CD14-positive monocyte (primary cell): ENCODE data around the gene MACROD2. TPM values are rescaled to one million over a fixed set of nuclear protein-coding genes. Genes with fewer than 3 reads are reported as not detected.

Source experiments
- DNase-seq, 3 donors: peaks; one replicate each; pipeline ENCODE4 v3.0.0-alpha.2; 2011 to 2022
- H2AFZ ChIP-seq: 2 replicates; pipeline ENCODE4 v1.6.0; 2012; ENCODE audit warnings: mild to moderate bottlenecking, low read depth, low read length, inconsistent platforms; ENCODE audit not compliant: insufficient read depth, poor library complexity, severe bottlenecking
- H3K27ac ChIP-seq, 2 donors: 1 replicate in 1 of 2; 2 replicates in 1 of 2; pipeline ENCODE4 v1.5.1; 2012 to 2013; ENCODE audit warnings: low read length in 2 of 2, control low read depth in 1 of 2, inconsistent platforms in 1 of 2, low read depth in 1 of 2, mild to moderate bottlenecking in 1 of 2
- H3K27me3 ChIP-seq, 2 donors: one replicate each; pipeline versions ENCODE4 v1.6.0 to v1.6.1; 2011 to 2013; ENCODE audit warnings: low read length in 2 of 2; ENCODE audit not compliant: control insufficient read depth in 2 of 2, insufficient read depth in 2 of 2
- H3K36me3 ChIP-seq, 2 donors: replicated peaks in 1 of 2; 1 replicate in 1 of 2; 2 replicates in 1 of 2; pipeline versions ENCODE4 v1.5.1 to v1.6.1; 2012 to 2013; ENCODE audit warnings: low read length in 2 of 2, control low read depth in 1 of 2, inconsistent platforms in 1 of 2, mild to moderate bottlenecking in 1 of 2; ENCODE audit not compliant: insufficient read depth in 2 of 2, control insufficient read depth in 1 of 2
- H3K4me1 ChIP-seq, 2 donors: 1 replicate in 1 of 2; 2 replicates in 1 of 2; pipeline versions ENCODE4 v1.5.1 to v1.6.1; 2012 to 2013; ENCODE audit warnings: low read length in 2 of 2, control low read depth in 1 of 2, inconsistent platforms in 1 of 2, mild to moderate bottlenecking in 1 of 2, moderate library complexity in 1 of 2; ENCODE audit not compliant: insufficient read depth in 2 of 2, control insufficient read depth in 1 of 2
- H3K4me2 ChIP-seq: replicated peaks from 2 replicates; pipeline ENCODE3; 2012; ENCODE audit warnings: low read length, moderate library complexity, mild to moderate bottlenecking; ENCODE audit not compliant: poor library complexity, severe bottlenecking; ENCODE audit errors: extremely low read depth
- H3K4me3 ChIP-seq, 3 experiments: fragments of 200-600 bp in 1 of 3; sonication (generic) in 1 of 3; replicated peaks in 1 of 3; 1 replicate in 2 of 3; 2 replicates in 1 of 3; pipeline ENCODE4 v1.5.1; 2011 to 2013; ENCODE audit warnings: low read length in 3 of 3, mild to moderate bottlenecking in 3 of 3, control low read depth in 2 of 3, low read depth in 2 of 3, inconsistent platforms in 1 of 3, moderate library complexity in 1 of 3
- H3K79me2 ChIP-seq: 2 replicates; pipeline ENCODE4 v1.6.0; 2012; ENCODE audit warnings: mild to moderate bottlenecking, control low read depth, inconsistent platforms, low read length, moderate library complexity; ENCODE audit not compliant: insufficient read depth
- H3K9ac ChIP-seq: 2 replicates; pipeline ENCODE4 v1.6.0; 2017; ENCODE audit warnings: low read length, mild to moderate bottlenecking; ENCODE audit not compliant: insufficient read depth, poor library complexity, severe bottlenecking
- H3K9me3 ChIP-seq, 2 donors: replicated peaks in 1 of 2; 1 replicate in 1 of 2; 2 replicates in 1 of 2; pipeline versions ENCODE4 v1.5.1 to v1.6.1; 2012 to 2013; ENCODE audit warnings: low read length in 2 of 2, control low read depth in 1 of 2; ENCODE audit not compliant: control insufficient read depth in 1 of 2, insufficient read depth in 1 of 2
- H4K20me1 ChIP-seq: 2 replicates; pipeline ENCODE4 v1.6.0; 2012; ENCODE audit warnings: mild to moderate bottlenecking, low read length, control low read depth, moderate library complexity; ENCODE audit not compliant: insufficient read depth
- H3K27ac Mint-ChIP-seq, 7 donors: one replicate each; pipeline ENCODE4 v1.8.0; 2020; ENCODE audit warnings: mild to moderate bottlenecking in 7 of 7, mixed read lengths in 7 of 7, moderate library complexity in 6 of 7, inconsistent platforms in 2 of 7
- H3K27me3 Mint-ChIP-seq, 3 donors: one replicate each; pipeline ENCODE4 v1.8.0; 2021 to 2022; ENCODE audit warnings: low read depth in 3 of 3, mild to moderate bottlenecking in 3 of 3, mixed read lengths in 3 of 3, moderate library complexity in 3 of 3, inconsistent platforms in 1 of 3
- H3K36me3 Mint-ChIP-seq, 2 donors: one replicate each; pipeline ENCODE4 v1.8.0; 2020; ENCODE audit warnings: mixed read lengths in 2 of 2, inconsistent platforms in 1 of 2, mild to moderate bottlenecking in 1 of 2
- H3K4me1 Mint-ChIP-seq: one replicate; pipeline ENCODE4 v1.8.0; 2020; ENCODE audit warnings: mild to moderate bottlenecking, mixed read lengths
- H3K4me3 Mint-ChIP-seq, 2 donors: one replicate each; pipeline ENCODE4 v1.8.0; 2020; ENCODE audit warnings: mild to moderate bottlenecking in 2 of 2, mixed read lengths in 2 of 2, moderate library complexity in 1 of 2
- H3K9me3 Mint-ChIP-seq, 7 donors: one replicate each; pipeline ENCODE4 v1.8.0; 2020 to 2022; ENCODE audit warnings: mixed read lengths in 7 of 7, mild to moderate bottlenecking in 6 of 7, moderate library complexity in 6 of 7, inconsistent platforms in 2 of 7
- WGBS: methylation state at CpG from one replicate; pipeline ENCODE4 v1.1.5; 2013; ENCODE audit warnings: missing lambda C conversion rate; ENCODE audit not compliant: insufficient coverage; 5-methylcytosine and 5-hydroxymethylcytosine counted together
- intact Hi-C, 2 donors: fragments of 100-400 bp; cut with micrococcal nuclease; formaldehyde crosslinking; loops; one replicate each; pipeline versions ENCODE4 v1.15.0 to v1.15.1; 2023
- polyA plus RNA-seq, 3 donors: library from polyadenylated mRNA; depleted of rRNA in 1 of 3; unstranded in 2 of 3; stranded (reverse) in 1 of 3; fragments of 300-500 nt in 2 of 3; fragments of >200 nt in 1 of 3; fragmentation: Illumina TruSeq in 2 of 3; gene quantifications; 1 replicate in 2 of 3; 2 replicates in 1 of 3; pipeline ENCODE4 v1.2.3, GENCODE V29; 2012 to 2021
- TF ChIP-seq, protein P1 (sequence below): fragments of 200-600 bp; IDR thresholded peaks from one replicate; pipeline ENCODE4 v1.8.0; 2022; ENCODE audit warnings: antibody characterized with exemption, mild to moderate bottlenecking

The MACROD2 gene
- polyA plus RNA-seq, 3 donors, result 0.23 TPM; not detected in 2

GRCh38 chr20:14259689-14260088, 264.4 kb downstream of the MACROD2 start:
- 86% methylated on average over 1 of the region's 1 CpG for WGBS
- intact Hi-C loops, result no loop called here

GRCh38 chr20:14260367-14260766, 265.1 kb downstream of the MACROD2 start:
- H3K27me3 Mint-ChIP-seq, result no peaks in the 10 kb centered on the region
- no CpG with 5 or more reads among the region's 1 CpG for WGBS
- TF ChIP-seq, protein P1, sequence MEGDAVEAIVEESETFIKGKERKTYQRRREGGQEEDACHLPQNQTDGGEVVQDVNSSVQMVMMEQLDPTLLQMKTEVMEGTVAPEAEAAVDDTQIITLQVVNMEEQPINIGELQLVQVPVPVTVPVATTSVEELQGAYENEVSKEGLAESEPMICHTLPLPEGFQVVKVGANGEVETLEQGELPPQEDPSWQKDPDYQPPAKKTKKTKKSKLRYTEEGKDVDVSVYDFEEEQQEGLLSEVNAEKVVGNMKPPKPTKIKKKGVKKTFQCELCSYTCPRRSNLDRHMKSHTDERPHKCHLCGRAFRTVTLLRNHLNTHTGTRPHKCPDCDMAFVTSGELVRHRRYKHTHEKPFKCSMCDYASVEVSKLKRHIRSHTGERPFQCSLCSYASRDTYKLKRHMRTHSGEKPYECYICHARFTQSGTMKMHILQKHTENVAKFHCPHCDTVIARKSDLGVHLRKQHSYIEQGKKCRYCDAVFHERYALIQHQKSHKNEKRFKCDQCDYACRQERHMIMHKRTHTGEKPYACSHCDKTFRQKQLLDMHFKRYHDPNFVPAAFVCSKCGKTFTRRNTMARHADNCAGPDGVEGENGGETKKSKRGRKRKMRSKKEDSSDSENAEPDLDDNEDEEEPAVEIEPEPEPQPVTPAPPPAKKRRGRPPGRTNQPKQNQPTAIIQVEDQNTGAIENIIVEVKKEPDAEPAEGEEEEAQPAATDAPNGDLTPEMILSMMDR, result no peak
- H3K79me2 ChIP-seq, result no peaks in the 10 kb centered on the region
- H3K36me3 ChIP-seq, result no peaks in the 10 kb centered on the region
- H3K27ac Mint-ChIP-seq, result no peak overlapping the region
- no peak overlapping the region for H3K4me2 ChIP-seq
- peaks cover 0 to 11% of the 10 kb centered on the region in 2 donors for H3K9me3 ChIP-seq
- H3K36me3 Mint-ChIP-seq, result no peaks in the 10 kb centered on the region
- H3K9ac ChIP-seq, result no peak overlapping the region
- no peak overlapping the region for H2AFZ ChIP-seq
- no peaks in the 10 kb centered on the region for H3K27me3 ChIP-seq
- no peaks in the 10 kb centered on the region for H3K4me1 Mint-ChIP-seq
- H3K27ac ChIP-seq, result no peak overlapping the region
- intact Hi-C loops, result no loop called here
- no peak for DNase-seq
- no peaks in the 10 kb centered on the region for H4K20me1 ChIP-seq
- H3K4me1 ChIP-seq, result no peaks in the 10 kb centered on the region
- no peak overlapping the region for H3K4me3 Mint-ChIP-seq
- no peak overlapping the region for H3K4me3 ChIP-seq
- peaks cover 1 to 6% (median 3%) of the 10 kb centered on the region in 7 donors for H3K9me3 Mint-ChIP-seq

More at GRCh38 chr20:14259689-14260088, 264.4 kb downstream of the MACROD2 start:
- no peak overlapping the region for H3K27ac Mint-ChIP-seq
- H3K9me3 Mint-ChIP-seq, result peaks cover 2 to 9% (median 4%) of the 10 kb centered on the region in 7 donors
- no peak overlapping the region for H3K9ac ChIP-seq
- no peaks in the 10 kb centered on the region for H4K20me1 ChIP-seq
- no peaks in the 10 kb centered on the region for H3K4me1 Mint-ChIP-seq
- H3K9me3 ChIP-seq, result peaks cover 0 to 11% of the 10 kb centered on the region in 2 donors
- H3K4me3 ChIP-seq, result no peak overlapping the region
- no peak overlapping the region for H2AFZ ChIP-seq
- H3K36me3 ChIP-seq, result no peaks in the 10 kb centered on the region
- no peaks in the 10 kb centered on the region for H3K4me1 ChIP-seq
- no peak overlapping the region for H3K4me2 ChIP-seq
- H3K36me3 Mint-ChIP-seq, result no peaks in the 10 kb centered on the region
- no peak overlapping the region for H3K4me3 Mint-ChIP-seq
- no peak overlapping the region for H3K27ac ChIP-seq
- DNase-seq, result no peak
- no peaks in the 10 kb centered on the region for H3K27me3 Mint-ChIP-seq
- no peaks in the 10 kb centered on the region for H3K27me3 ChIP-seq
- TF ChIP-seq, protein P1, result no peak
- H3K79me2 ChIP-seq, result no peaks in the 10 kb centered on the region
